WTC11 (cell line): Measurements from ENCODE around the gene CACNA2D1.

ENCODE experiments used
- CREM ChIP-seq: sonication (generic); formaldehyde crosslinking; IDR thresholded peaks from 2 replicates; pipeline ENCODE4 v1.8.1; 2022; ENCODE audit warnings: mild to moderate bottlenecking, missing genetic modification reagents, moderate library complexity
- JUN ChIP-seq: sonication (generic); formaldehyde crosslinking; IDR thresholded peaks from 2 replicates; pipeline ENCODE4 v1.8.0; 2023; ENCODE audit warnings: mild to moderate bottlenecking, missing genetic modification reagents

DNA sequence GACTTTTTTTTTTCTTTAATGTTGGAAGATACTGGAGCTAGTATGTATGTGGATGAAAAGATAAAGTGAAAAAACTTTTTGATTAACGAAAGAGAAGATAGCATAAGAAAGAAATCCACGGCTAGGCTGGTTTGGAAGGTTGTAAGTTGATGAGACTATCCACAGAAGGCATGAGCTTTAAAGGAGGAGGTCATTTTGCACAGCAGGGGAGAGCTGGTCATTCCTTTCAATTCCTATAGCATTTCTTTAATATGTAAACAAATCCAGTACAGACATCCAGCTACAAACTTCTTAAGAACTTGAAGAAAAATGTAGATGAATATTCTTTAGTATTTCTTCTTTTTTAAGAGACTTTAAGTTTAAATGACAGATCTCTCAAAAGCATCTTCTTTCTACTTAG is 281.3 kb downstream of the CACNA2D1 start:
- no peak for TF ChIP-seq JUN (CRISPR knock-in tag)
- TF ChIP-seq CREM (CRISPR knock-in tag), result no peak
